SK-N-SH treated with all-trans-retinoic acid at 6 μM for 48 hours (cell line): Measurements from ENCODE around the gene MAP7.

Experiments
- ATAC-seq: fragments of 200-7000 bp; cut with Tn5 transposase; 3 replicates; pipeline ENCODE4 v1.9.1; 2020; ENCODE audit warnings: mild to moderate bottlenecking, moderate library complexity
- ARNTL ChIP-seq: fragments of 450-650 bp; formaldehyde crosslinking; IDR thresholded peaks from 2 replicates; pipeline ENCODE4 v1.5.0; 2020; ENCODE audit warnings: low read depth, mild to moderate bottlenecking, moderate library complexity, borderline replicate concordance
- BACH2 ChIP-seq: fragments of 250-450 bp; sonication (Bioruptor Pico); IDR thresholded peaks from 2 replicates; pipeline ENCODE4 v1.9.0; 2021; ENCODE audit warnings: mild to moderate bottlenecking, borderline replicate concordance
- CREB5 ChIP-seq: fragments of 250-450 bp; sonication (Bioruptor Pico); IDR thresholded peaks from 2 replicates; pipeline ENCODE4 v1.5.1; 2020; ENCODE audit warnings: low read depth, mild to moderate bottlenecking, moderate library complexity
- CSDC2 ChIP-seq: fragments of 250-450 bp; sonication (Bioruptor Pico); IDR thresholded peaks from 2 replicates; pipeline ENCODE4 v1.5.0; 2020; ENCODE audit warnings: mild to moderate bottlenecking, moderate library complexity
- ESRRG ChIP-seq: fragments of 250-450 bp; sonication (Bioruptor Pico); IDR thresholded peaks from 2 replicates; pipeline ENCODE4 v1.6.1; 2021; ENCODE audit warnings: mild to moderate bottlenecking
- ISL1 ChIP-seq: fragments of 250-450 bp; sonication (Bioruptor Pico); IDR thresholded peaks from 2 replicates; pipeline ENCODE4 v2.1.2; 2022; ENCODE audit warnings: mild to moderate bottlenecking, moderate library complexity
- OSR1 ChIP-seq: fragments of 250-450 bp; sonication (Bioruptor Pico); IDR thresholded peaks from 2 replicates; pipeline ENCODE4 v1.8.0; 2022; ENCODE audit warnings: moderate library complexity, mild to moderate bottlenecking, inconsistent platforms
- PATZ1 ChIP-seq: fragments of 250-450 bp; sonication (Bioruptor Pico); IDR thresholded peaks from 2 replicates; pipeline ENCODE4 v1.8.0; 2020; ENCODE audit warnings: mild to moderate bottlenecking, moderate library complexity, borderline replicate concordance
- POU6F1 ChIP-seq: fragments of 250-450 bp; sonication (Bioruptor Pico); IDR thresholded peaks from 2 replicates; pipeline ENCODE4 v1.8.0; 2021; ENCODE audit warnings: low read depth, mild to moderate bottlenecking, moderate library complexity, borderline replicate concordance
- PPARA ChIP-seq: fragments of 250-450 bp; sonication (Bioruptor Pico); IDR thresholded peaks from 2 replicates; pipeline ENCODE4 v1.5.0; 2020; ENCODE audit warnings: mild to moderate bottlenecking, borderline replicate concordance
- RARB ChIP-seq: fragments of 250-450 bp; sonication (Bioruptor Pico); IDR thresholded peaks from 2 replicates; pipeline ENCODE4 v1.8.0; 2021; ENCODE audit warnings: mild to moderate bottlenecking, moderate library complexity
- SNAI2 ChIP-seq: fragments of 250-450 bp; sonication (Bioruptor Pico); IDR thresholded peaks from 2 replicates; pipeline ENCODE4 v1.5.0; 2020; ENCODE audit warnings: mild to moderate bottlenecking, moderate library complexity
- TCF4 ChIP-seq: fragments of 250-450 bp; sonication (Bioruptor Pico); IDR thresholded peaks from 2 replicates; pipeline ENCODE4 v1.8.0; 2021; ENCODE audit warnings: mild to moderate bottlenecking, moderate library complexity, borderline replicate concordance
- TOX ChIP-seq: fragments of 250-450 bp; sonication (Bioruptor Pico); IDR thresholded peaks from 2 replicates; pipeline ENCODE4 v1.8.0; 2021; ENCODE audit warnings: mild to moderate bottlenecking, moderate library complexity, borderline replicate concordance
- TSHZ2 ChIP-seq: fragments of 250-450 bp; sonication (Bioruptor Pico); IDR thresholded peaks from 2 replicates; pipeline ENCODE4 v1.5.0; 2020; ENCODE audit warnings: mild to moderate bottlenecking, moderate library complexity
- ZC3H10 ChIP-seq: fragments of 250-450 bp; sonication (Bioruptor Pico); IDR thresholded peaks from 2 replicates; pipeline ENCODE4 v1.5.1; 2021; ENCODE audit warnings: mild to moderate bottlenecking, moderate library complexity
- ZFP30 ChIP-seq: fragments of 450-650 bp; formaldehyde crosslinking; IDR thresholded peaks from 2 replicates; pipeline ENCODE4 v1.5.0; 2022; ENCODE audit warnings: mild to moderate bottlenecking, moderate library complexity
- ZNF565 ChIP-seq: fragments of 450-650 bp; formaldehyde crosslinking; conservative IDR thresholded peaks from 2 replicates; pipeline ENCODE4 v1.5.0; 2020; ENCODE audit warnings: low read depth, mild to moderate bottlenecking, moderate library complexity
- ZNF70 ChIP-seq: fragments of 450-650 bp; formaldehyde crosslinking; IDR thresholded peaks from 2 replicates; pipeline ENCODE4 v1.5.0; 2020; ENCODE audit warnings: mild to moderate bottlenecking, moderate library complexity
- ZNF8 ChIP-seq: fragments of 450-650 bp; formaldehyde crosslinking; IDR thresholded peaks from 2 replicates; pipeline ENCODE4 v1.5.0; 2020; ENCODE audit warnings: mild to moderate bottlenecking, moderate library complexity

Gene MAP7

GRCh38 chr6:136319732-136320131, 230.5 kb downstream of the MAP7 start:
- ATAC-seq = no peak
- TF ChIP-seq BACH2 = no peak
- no peak for TF ChIP-seq ZFP30 (CRISPR knock-in tag)
- TF ChIP-seq POU6F1 (CRISPR knock-in tag) = no peak
- TF ChIP-seq OSR1 (CRISPR knock-in tag) = no peak
- no peak for TF ChIP-seq ZNF565
- TF ChIP-seq ZC3H10 = no peak
- TF ChIP-seq SNAI2 (CRISPR knock-in tag) = no peak
- TF ChIP-seq ZNF8 (CRISPR knock-in tag) = no peak
- no peak for TF ChIP-seq CSDC2 (CRISPR knock-in tag)
- no peak for TF ChIP-seq RARB (CRISPR knock-in tag)
- no peak for TF ChIP-seq PATZ1 (CRISPR knock-in tag)

GRCh38 chr6:136318676-136319075, 231.5 kb downstream of the MAP7 start:
- TF ChIP-seq PPARA (no peak), BACH2 (no peak), CREB5 (CRISPR knock-in tag) (no peak), CSDC2 (CRISPR knock-in tag) (no peak), ZFP30 (CRISPR knock-in tag) (no peak), OSR1 (CRISPR knock-in tag) (no peak), PATZ1 (CRISPR knock-in tag) (no peak)

GRCh38 chr6:136317971-136318370, 232.3 kb downstream of the MAP7 start:
- no peak for ATAC-seq
- TF ChIP-seq PPARA (no peak), ZNF8 (CRISPR knock-in tag) (no peak), ARNTL (CRISPR knock-in tag) (no peak), ZNF565 (no peak), TSHZ2 (CRISPR knock-in tag) (no peak), ISL1 (CRISPR knock-in tag) (no peak), TOX (CRISPR knock-in tag) (no peak), ZNF70 (CRISPR knock-in tag) (no peak), ESRRG (CRISPR knock-in tag) (no peak), RARB (CRISPR knock-in tag) (no peak), CREB5 (CRISPR knock-in tag) (no peak), BACH2 (no peak), POU6F1 (CRISPR knock-in tag) (no peak), TCF4 (CRISPR knock-in tag) (no peak), ZFP30 (CRISPR knock-in tag) (no peak), SNAI2 (CRISPR knock-in tag) (no peak)

More at GRCh38 chr6:136318676-136319075, 231.5 kb downstream of the MAP7 start:
- ATAC-seq = no peak
